NCI-H2081 treated with DMSO at 0.1 percent for 48 hours (cell line): ENCODE results near the gene WBP11.

ENCODE experiments used
- DNase-seq: peaks from one replicate; lab custom pipeline; 2025; lab: John Stamatoyannopoulos, UW

WBP11 gene

DNA sequence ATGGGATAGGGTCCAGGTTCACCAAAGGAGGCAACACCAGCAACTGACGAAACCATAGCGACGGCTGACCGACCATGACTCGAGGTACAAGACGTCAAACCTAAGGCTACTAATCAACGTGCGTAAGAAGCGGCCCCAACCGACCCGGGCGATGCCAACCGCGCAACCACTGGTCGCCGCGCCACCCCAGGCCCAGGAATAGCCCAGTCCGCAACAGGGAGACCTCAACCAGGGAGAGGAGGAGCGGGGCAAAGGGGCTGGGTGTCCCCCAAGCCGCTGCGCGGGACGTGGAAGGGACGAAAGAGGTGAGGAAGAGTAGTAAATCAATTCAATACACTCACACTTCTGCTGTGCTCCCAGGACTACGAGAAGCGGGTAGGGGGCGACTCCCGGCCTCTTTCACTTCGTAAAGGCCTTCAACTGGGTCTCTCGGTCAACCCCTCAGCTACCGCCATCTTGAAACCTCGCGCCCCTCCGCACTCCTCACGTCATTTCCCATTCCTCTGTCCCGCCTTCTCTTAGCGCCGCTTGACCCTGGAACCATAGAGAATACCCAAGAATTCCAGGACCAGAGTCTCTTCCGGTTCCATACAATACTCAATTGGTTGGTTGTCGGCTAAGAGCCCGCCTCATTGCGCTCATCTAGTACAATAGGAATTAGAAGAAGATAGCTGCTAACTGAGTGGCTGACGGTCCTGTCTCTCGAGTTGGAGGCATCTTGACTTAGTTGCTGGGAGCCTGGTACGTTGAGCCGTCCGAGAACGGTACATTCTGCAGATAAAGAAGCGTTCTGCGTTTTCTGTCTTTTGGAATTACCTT, at the start of gene WBP11, which contains the start of gene C12orf60:
Gene WBP11 (minus strand): TSS at position 468 of the 819 bp plus-strand sequence. CDS start 2,095 bp downstream, outside the sequence.
Gene C12orf60 (plus strand): TSS at position 660 of the 819 bp plus-strand sequence. CDS start 19,266 bp downstream, outside the sequence.
- peak; percentile 98 for DNase-seq

DNA sequence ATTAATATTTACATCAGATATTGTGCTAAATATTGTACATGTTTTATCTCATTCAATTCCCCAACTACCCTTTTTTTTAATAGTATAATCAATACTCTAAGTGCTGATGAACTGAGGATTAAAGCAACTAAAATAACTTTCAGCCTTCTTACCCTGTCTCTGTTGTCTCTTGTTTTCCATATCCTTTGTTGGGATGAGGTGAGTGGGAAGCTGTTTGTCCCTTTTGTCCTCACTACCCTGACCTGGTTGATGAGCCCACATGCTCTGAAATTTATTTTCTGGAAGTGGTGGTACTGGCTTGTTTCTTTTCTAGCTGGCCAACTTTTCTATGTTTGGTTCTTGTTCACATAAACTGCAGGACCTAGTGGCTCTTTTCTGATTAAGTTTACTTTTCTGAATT, 49.6 kb upstream of the WBP11 start:
- DNase-seq = no peak

DNA sequence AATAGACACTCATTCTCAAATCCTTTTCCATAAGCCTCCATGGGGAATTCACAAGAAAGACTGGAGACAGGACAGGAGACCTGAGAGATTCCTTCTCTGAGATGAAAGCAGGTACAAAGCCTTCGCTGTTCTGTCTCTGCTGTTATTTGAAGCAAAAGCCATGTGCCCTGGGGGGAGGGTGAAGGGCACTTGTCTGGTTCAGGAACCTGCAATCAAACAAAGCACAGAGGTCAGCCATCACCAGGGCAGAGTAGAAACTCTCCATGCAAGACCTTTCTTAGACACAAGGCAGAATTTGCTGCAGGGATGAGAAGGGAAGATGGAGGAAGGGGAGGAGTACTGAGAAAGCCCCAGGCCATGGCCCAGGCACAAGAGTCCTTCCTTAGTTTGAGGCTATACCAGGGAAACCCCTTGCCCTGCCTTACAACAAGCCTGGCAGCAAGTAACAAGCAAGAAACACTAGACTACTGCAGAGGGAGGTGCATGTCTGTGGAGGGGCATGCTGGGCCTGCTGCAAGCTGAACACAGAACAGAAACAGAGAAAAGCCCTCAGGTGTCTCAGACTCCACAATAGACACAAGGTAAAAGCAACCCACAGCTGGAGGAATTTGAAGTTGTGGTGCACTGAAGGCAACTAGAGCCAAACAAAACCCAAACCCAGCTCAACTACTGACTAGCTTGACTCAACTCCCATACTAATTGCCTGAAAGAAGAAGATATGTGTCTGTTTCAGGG, 47.8 kb upstream of the WBP11 start:
- DNase-seq = no peak

DNA sequence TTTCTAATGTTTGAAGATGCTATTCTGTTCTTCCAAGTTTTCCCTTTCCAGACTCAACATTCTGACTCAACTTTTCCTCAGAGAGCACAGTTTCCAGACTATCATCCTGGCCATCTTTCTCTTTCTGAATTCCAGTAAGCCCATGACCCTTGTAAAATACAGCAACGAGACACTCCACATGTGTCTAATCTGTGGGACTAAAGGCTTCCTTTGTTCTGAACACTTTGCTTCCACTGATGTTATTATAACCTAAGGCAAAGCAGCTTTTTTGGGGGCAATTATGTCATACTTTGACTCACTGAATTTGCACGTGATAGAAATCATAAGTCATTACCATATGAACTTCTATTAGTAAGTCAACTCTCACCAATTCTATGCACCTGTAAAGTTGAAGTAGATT, 46.4 kb upstream of the WBP11 start:
- no peak for DNase-seq

DNA sequence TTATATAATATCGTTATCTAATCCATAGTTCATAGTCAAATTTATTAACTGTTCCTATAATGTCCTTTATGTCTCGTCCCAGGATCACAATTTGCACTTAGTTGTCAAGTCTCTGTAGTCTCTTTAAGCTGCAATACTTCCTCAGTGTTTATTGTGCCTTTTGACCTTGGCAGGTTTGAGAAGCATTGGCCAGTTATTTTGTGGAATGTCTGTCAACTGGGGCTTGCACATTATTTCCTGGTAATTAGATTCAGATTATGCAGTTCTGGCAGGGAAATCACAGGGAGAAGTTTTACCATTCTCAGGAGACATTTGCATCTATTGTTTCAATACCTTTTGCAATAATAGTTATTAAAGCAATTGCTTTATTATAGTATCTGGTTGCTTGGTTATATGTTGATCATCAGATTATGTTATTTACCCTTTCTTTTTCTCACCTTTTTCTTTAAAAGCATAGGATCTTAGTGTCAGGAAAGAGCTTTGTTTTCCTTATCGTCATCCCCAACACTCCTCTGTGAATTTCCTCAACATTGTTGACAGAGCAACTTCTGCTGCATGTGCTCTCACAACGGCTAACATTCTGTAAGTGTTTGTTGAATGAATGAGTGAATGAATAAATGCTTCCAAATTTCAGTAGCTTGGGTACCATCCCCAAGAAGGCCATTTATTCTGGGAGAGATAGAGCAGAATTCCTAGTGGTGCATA, 43.8 kb upstream of the WBP11 start:
- DNase-seq = no peak

DNA sequence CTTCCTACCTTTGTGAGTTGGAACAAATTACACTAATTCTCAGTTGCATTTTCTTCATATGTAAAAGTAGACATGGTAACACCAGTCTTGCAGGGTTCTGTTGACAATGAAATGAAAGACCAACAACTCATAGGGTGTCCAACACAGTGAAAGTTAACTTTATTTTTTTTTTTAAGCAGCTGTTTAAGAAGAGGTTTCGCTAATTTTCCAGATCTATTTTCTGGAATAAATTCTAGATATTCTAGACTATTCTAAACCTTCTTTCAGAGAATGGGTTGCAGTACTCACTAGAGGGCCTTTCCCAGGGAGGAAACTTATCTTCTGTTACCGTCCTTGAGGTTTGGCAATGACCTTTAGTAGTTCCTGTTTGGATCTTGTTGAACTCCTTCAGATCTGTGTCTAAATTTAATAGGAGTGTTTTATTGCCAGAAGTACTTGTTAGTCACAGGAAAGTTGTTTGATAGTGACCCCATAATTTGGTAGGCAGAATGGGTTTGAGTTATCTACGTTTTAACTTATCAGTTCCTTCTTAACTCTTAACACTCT, 42.8 kb upstream of the WBP11 start:
- no peak for DNase-seq

DNA sequence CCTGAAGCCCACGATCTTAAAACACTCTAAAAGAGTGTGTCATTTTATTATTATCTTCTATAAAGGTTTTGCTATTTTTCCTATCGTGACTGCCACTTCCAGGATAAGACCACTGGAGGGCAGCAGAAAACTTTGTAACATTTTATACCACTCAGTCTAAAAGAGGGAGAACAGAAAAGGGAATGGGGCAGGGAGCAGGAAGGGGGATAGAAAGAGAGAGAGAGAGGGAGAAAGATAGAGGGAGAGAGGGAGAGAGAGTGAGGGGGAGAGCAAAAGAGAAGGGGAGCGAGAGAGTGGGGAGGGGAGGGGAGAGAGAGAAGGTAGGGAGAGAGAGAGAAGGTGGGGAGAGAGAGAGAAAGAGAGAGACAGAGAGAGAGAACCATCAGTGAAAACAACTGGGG, 42.1 kb upstream of the WBP11 start:
- no peak for DNase-seq

DNA sequence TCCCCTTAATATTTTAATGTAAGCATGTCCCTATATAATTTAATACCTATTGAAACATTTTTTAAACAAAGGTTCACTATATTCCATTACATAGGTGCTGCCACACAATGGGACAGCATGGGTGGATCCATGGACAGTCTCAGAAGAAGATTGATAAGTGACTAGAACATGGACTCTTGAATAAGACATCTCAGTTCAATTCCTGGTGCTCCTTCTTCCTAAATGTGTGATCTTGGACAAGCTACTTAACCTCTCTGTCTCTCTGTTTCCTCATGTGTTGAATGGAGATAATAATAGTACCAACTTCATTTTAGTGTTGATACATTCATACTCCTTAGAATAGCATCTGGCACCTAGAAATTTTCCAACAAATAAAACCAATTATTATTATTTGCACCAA, 41.1 kb upstream of the WBP11 start:
- no peak for DNase-seq

DNA sequence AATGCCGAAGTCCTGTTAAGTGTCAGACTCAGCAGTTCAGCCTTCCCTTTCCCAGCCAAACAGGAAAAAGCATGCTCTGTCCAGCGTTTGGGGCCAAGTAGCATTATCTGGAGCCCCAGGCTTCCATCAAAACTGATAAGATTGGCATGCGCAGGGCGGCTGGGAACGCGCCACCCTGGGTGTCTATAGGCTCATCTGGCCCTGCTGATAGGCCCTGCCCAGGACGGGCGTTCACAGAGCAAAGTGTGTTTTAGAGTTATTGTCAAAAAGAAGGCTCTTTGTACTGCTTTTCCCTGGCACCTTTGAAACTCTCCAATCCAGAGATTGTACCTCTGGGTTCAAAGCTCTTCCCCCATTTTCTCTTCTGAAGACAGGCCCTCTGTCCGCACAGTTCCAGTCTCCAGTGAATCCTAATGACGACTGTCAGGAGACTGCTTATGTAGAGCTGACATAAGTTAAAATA, 40.2 kb upstream of the WBP11 start, which contains the start of gene ART4:
Gene ART4 (minus strand): TSS at position 102 of the 463 bp plus-strand sequence. CDS start 413 bp downstream, outside the sequence.
- no peak for DNase-seq

DNA sequence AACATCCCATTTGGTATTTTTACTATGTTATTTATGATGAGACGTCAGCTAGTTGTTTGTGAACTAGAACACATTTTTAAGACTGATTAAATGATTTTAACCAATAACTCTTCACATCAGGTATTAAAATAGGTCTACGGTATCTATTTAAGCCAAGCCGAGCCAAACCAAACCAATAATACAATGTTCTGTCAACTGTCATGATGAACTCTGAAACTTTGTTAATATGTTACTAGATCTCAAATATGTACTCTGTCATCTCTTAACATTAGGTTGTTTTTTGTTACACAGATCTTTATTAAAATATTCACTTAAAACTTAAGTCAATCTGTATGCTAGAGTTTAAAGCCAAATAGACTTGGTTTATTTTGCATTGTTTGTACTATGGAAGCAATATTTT, 39.0 kb upstream of the WBP11 start:
- no peak for DNase-seq

DNA sequence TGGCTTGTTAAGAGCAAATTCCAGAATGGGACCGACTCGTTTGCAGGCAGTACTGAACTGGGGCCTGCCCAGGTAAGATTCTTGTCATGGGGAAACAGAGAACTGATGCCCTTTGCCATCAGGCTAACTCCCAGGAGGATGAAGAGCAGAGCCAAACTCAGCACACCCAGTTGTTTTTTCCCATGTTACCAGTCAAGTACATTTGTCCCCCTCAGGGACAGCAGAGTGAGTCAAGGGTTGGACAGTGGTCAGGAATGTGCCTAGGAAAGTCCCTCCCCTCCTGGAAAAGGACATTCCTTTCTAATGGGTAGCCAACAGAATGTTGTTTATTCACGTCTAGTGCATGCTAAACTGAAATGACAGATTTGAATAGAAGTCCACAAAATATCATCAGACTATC, 38.5 kb upstream of the WBP11 start:
- no peak for DNase-seq

DNA sequence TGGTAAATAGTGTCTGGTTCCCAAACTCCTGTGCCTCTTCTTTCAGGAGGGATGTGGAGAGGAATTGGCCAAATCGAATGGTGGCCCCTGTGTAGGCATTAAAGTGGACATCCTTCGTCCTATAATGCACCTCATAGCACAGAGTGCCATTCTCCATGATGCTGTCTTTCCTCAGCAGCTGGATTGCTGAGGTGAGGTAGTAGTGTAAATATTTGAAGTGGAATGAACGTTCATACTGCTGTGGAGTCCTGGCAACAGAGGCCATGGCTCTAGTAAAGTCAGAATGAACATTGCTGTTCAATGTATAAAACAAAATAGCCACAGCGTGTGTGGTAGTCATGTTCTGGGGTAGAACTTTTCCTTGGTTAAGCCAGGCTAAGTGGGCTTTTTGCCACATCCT, 37.3 kb upstream of the WBP11 start:
- DNase-seq = no peak

DNA sequence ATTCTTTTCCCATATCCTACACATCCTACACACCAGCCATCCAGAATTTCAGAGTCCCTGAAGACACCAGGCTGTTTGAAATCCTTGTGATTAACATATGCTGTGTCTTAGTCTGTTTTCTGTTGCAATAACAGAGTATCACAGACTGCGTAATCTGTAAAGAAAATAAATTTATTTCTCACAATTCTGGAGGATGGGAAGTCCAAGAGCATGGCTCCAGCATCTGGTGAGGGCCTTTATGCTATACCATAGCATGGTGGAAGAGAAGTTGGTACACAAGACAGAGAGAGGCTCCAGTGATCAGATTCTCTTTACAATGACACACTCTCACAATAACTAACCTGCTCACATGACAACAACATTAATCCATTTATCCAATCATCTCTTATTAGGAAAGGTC, 36.0 kb upstream of the WBP11 start:
- no peak for DNase-seq

DNA sequence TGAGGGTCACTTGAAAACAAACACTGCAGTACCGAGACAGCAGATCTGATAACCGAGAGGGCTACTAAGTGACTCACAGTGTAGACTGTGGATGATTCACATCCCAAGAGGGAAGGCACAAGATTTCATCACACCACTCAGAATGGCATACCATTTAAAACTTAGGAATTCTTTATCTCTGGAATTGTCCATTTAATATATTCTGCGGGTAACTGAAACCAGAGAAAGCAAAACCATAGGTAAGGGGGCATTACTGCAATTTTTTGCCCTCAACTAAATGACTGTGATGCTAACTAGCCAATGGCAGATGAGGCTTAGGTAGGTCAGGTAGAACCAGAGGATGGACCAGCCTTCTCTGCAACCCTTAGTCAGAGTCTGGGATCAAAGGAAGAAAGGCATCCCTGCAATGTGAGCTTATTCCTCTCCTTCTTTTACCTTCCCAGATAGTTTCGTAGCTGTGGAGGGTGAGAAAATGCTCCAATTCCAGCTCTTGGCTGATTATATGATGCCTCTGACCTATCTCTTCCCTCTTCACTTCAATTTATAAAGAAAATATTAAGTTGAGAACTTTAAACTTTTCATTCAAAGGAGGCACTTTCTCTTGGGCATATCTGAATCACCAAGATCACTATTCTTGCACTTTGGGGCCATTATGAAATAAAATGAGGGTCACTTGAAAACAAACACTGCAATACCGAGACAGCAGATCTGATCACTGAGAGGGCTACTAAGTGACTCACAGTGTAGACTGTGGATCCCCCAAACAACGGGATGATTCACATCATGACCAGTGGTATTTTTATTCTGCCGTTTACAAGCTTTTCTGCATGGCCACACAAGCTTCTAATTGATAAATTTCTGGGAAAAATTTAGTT, 33.3 kb upstream of the WBP11 start:
- DNase-seq = no peak

DNA sequence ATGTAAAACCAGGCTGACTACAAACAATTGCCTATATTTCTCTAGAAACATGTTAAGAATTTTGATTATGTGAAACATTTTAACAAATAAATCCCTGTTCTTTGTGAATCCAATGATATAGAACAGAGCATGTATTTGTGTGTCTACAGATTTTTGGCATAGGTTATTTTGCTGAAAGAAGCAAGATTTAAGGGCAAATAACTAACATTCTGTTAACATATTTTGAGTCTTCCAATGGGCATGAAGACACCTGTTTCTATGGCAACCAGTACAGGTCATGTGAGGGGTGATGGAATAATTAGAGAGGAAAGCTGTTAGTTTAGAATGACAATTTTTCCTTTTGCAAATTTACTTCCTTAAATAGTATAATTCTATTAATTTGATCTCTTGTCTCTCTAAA, 31.2 kb upstream of the WBP11 start:
- no peak for DNase-seq

DNA sequence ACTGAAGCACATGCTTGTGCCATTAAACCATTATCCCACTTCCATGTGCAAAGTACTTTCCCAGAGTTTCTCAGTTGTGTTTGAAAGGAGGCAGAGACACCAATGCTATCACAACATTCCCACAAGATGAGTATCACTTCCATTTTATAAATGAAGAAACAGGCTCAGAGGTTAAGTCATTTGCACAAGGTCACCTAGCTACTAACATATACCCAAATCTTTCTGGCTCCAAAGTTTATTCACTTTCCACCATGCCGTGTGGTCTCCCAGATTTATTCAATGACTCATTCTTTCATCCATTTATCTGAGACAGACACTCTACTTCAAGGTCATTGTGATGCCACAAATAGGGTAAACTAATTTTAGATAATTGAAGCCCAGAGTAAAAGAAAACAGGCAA, 30.7 kb upstream of the WBP11 start:
- DNase-seq = no peak

DNA sequence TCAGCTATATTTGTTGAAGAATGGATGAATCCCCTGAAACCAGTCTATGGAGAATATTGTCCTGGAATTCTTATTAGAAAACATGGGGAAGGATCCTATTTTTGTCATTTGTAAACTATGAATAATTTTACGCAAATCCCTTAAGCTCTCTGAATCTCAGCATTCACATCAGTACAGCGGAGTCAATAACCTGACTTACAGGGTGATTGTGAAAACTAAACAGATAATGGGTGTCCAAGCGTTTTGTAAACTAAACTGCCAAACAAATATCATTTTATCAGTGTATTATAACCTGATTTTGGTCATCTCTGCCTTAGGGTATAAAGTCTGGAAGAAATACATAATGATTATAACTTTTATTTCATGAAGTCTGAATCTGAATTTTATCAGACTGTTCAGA, 30.1 kb upstream of the WBP11 start:
- no peak for DNase-seq

DNA sequence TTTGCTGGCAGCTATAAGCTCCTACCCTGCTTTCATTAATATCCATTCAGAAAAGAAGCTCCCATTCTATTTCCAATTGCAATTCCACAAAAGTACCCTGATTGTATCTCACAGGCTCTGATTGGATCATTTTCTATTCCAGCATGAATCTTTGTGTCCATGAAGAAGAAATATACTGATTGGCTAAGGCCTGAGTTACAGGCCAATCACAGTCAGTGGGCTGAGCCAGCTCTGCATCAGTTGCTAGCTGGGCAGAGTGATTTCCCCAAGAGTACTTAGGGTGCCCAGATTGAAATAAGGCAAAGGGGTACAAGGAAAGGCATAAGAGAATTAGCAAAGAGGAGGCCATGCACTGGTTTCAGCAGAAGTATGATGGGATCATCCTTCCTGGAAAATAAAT, 25.6 kb upstream of the WBP11 start:
- DNase-seq = no peak

DNA sequence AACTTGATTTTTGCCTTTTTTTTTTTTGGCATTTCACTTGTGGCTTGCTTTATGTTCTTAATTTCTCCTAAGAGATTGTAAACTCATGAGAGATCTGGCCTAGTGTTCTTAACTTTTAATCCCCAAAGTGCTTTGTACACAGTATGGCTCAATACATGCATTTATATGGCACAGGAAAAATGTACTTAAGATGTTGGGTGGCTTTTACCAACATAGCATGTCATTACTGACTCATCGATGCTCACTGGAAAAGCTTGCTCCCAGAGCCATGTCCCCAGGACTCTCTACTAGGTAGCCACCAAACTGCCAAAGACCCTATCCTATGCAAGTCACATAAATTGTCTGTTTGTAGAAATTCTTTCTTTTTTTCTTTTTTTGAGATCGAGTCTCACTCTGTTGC, 23.8 kb upstream of the WBP11 start:
- no peak for DNase-seq

DNA sequence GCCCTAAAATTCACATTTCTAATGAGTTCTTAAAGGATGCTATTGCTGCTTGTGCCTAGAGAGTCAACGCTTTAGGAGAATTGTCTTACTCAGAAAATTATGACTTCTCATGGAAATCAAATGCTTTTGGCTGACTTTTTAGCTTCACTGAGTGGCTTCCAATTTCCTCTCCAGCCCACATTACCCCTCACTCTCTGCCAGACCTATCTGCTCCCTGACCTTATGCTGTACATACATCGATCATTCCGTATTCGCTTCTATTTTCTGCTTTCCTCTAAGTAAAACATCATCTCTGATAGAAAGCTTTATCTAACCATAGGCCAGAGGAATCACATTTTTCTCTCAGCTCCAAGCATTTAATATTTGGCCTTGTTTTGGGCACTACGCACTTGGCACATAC, 23.2 kb upstream of the WBP11 start:
- no peak for DNase-seq

DNA sequence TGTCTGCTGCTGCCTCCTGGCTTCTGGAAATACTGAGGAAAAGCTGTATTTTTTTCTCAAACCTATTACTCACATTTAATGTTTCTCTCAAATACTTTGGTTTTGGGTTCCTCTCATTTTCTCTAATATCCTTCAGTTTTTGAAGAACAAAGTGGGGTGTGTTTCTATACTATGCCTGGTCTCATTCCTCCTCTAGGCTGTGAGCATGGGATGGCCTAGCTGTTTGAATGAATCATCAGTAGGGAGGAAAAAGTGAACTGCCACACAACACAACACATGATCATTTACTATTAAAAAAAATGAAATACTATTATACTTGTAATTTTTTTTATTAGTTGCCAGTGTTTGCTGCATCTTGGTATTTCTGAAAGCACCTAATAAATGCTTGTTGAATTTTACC, 22.0 kb upstream of the WBP11 start:
- no peak for DNase-seq
